Sigmoid colon (tissue), 4 donors: ENCODE results near the gene SIRT2.
"Not testable (repeated sequence)": the region's sequence is repeated elsewhere in the genome, so short reads cannot be mapped to it uniquely, and the experiment has no call there.

Source experiments
- EP300 ChIP-seq, 4 donors: sonication (generic); formaldehyde crosslinking; IDR thresholded peaks; one replicate each; pipeline ENCODE4 v1.6.1; 2017; ENCODE audit warnings: antibody characterized with exemption in 4 of 4
- POLR2A ChIP-seq, 2 donors: fragments of 450-650 bp; IDR thresholded peaks; one replicate each; pipeline ENCODE4 v1.6.1; 2016; ENCODE audit warnings: antibody characterized with exemption in 2 of 2, mild to moderate bottlenecking in 2 of 2, moderate library complexity in 2 of 2
- POLR2AphosphoS5 ChIP-seq, 4 donors: sonication (generic); formaldehyde crosslinking; IDR thresholded peaks; one replicate each; pipeline ENCODE4 v1.6.1; 2017; ENCODE audit warnings: antibody characterized with exemption in 4 of 4
- TF ChIP-seq, protein P1 (sequence below), 4 experiments: fragments of 450-650 bp in 3 of 4; fragments of 200-600 bp in 1 of 4; IDR thresholded peaks; one replicate each; pipeline ENCODE4 v1.5.1; 2016 to 2019; ENCODE audit warnings: antibody characterized with exemption in 4 of 4, mild to moderate bottlenecking in 3 of 4, moderate library complexity in 2 of 4

DNA sequence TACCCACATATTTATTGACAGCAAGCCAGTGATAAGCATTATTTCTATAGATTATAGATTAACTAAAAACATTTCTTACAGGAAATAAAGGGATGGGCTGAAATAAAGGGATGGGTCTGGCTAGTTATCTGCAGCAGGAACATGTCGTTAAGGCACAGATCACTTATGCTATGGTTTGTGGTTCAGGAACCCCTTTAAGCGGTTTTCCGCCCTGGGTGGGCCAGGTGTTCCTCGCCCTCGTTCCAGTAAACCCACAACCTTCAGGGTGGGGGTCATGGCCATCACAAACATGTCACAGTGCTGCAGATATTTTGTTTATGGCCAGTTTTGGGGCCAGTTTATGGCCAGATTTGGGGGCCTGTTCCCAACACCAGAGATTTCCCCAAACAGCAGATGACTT is 42.0 kb upstream of the SIRT2 start:
- TF ChIP-seq, protein P1, sequence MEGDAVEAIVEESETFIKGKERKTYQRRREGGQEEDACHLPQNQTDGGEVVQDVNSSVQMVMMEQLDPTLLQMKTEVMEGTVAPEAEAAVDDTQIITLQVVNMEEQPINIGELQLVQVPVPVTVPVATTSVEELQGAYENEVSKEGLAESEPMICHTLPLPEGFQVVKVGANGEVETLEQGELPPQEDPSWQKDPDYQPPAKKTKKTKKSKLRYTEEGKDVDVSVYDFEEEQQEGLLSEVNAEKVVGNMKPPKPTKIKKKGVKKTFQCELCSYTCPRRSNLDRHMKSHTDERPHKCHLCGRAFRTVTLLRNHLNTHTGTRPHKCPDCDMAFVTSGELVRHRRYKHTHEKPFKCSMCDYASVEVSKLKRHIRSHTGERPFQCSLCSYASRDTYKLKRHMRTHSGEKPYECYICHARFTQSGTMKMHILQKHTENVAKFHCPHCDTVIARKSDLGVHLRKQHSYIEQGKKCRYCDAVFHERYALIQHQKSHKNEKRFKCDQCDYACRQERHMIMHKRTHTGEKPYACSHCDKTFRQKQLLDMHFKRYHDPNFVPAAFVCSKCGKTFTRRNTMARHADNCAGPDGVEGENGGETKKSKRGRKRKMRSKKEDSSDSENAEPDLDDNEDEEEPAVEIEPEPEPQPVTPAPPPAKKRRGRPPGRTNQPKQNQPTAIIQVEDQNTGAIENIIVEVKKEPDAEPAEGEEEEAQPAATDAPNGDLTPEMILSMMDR (IDR thresholded peaks at IDR 0.05) = not testable (repeated sequence)
- not testable (repeated sequence) for TF ChIP-seq POLR2AphosphoS5, EP300, POLR2A (IDR thresholded peaks at IDR 0.05)
